ENCODE measurements around the gene SH2D1B.

- no peak for TF ChIP-seq CTCF (IDR thresholded peaks at IDR 0.05)
- TF ChIP-seq POLR2A (IDR thresholded peaks at IDR 0.05), result no peak
- no peak for TF ChIP-seq EP300 (IDR thresholded peaks at IDR 0.05; ENCODE audit: low read depth)
- no peak for TF ChIP-seq POLR2AphosphoS5 (IDR thresholded peaks at IDR 0.05)
Observed at GRCh38 chr1:162373072-162373427, 38.9 kb downstream of the SH2D1B start.
